ENCODE data around the gene P3R3URF.

The P3R3URF gene

DNA sequence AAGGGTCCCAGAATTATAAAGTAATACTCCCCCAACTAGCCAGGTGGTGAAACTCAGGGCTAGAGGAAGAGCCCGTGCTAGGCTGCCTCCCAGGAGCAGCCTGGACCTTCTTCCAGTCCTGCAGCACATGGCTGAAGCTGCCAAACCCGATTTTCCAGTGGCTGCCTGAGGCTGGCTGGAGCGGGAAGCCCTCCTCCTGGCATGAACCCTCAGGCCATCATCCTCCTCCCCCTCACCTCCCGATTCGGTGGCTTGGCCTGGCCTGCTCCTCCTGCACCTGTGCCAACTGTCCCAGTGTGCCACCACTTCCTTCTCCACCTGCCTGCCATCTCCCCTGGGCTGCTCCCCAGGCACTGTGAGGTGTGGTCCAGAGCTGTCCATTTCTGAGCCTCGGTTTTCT lies 4.4 kb downstream of the P3R3URF start:
- no peak for DNase-seq

DNA sequence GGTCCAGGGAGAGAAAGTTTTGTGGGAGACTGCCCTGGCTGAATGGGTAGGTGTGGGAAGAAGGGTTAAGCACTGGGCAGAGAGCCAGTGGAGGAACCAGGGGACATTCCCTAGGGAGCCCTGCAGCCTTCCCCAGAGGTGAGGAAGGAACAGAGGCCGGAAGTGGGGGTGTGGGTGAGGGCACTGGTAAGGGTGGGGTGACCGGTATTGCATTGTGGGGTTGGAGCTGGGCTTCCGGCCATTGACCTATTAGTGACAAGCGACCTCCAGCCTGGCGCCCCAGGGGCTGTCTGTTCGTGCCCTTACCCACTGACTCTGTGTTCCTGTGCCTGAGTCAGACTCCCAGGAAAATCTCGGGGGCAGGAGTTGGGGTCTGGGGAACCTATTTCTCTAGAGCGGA lies 4.9 kb downstream of the P3R3URF start:
- DNase-seq = no peak

DNA sequence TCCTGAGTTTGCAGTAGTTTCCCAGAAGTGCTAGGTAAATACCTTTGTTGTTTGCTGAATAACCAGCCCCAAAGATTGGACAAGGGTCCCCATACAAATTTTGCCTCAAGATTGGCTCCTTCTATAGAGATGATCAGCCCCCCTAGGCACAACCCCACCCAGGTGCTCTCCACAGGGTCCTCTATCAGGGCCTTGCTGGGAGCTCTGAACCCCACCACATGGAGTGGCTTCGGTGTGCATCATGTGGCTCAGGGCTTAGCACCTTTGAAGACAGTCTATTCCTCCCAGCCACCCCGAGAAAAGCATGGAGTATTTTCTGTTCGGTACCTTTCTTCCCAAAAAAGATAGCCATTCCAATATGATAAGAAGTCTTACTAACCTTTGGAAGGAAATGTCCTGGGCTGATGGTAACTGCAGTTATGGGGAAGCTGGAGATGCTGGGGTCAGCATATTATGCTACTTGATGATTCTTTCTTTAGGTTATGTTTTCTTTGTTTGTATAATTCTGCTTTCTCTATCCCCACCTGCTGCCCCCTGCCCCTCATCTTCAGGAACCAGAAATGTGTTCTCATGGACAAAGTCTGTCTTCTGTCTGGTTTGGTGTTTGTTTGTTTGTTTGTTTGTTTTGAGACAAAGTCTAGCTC lies 6.4 kb downstream of the P3R3URF start:
- no peak for DNase-seq

DNA sequence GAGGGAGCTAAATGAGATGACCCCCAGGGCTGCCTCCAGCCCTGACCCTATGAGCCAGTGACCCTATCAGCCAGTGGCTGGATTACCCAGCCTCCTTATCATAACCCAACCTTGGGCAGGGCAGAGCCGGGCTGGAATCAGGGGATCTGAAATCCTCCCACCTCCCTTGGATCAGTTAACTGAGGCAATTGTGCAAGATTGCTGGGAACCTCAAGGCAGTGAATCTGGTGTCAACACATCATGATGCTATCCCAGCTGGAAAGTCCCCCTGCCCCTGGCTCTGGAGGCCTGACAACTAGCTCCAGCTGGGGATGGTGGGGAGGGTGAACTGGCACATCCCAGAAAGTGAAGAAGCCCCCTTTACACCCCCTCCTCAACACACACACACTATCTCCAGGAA lies 7.8 kb downstream of the P3R3URF start:
- no peak for DNase-seq

DNA sequence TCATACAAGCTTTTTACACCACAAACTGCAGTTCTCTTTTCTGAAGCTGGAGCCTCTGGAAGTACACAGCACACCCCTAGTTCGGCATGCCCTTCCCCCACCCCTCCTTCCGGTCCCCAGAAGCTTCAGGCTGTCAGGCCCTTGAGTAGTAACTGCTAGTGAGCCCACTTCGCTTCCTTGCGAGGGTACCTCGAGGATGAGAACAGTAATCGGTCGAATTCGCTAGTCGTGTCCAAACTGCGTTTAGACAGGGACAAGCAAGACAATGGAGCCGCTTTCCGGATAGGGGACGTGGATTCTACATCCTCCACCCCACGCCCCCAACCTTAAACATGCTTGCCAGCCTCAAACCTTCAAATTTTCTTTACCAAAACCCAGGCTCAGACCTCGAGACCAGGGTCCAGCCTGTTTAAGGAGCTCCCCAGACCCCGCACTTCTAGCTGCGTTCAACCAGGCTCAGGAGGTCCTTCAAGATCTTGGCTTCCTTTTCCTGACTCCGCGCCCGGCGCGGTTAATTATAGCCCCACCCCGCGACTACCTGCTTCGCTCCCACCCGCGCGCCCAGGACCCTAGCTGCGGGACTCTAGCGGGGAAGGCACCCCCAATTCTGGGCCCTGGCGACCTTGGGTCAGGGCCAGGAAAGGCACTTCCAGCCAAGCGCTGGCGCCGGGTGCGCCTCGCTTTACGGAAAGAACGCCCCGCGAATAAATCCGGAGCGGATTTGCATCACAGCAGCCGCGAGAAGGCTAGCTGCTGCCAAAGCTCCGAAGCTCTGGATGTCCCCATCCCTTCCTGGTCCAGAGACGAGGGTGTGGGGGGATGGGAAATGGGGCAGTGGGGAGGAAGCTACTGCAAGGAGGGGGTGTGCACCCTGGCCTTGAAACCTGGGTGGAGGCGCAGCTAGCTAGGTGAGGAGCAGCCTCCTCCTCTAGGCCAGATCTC lies 9.5 kb downstream of the P3R3URF start:
- no peak for DNase-seq

DNA sequence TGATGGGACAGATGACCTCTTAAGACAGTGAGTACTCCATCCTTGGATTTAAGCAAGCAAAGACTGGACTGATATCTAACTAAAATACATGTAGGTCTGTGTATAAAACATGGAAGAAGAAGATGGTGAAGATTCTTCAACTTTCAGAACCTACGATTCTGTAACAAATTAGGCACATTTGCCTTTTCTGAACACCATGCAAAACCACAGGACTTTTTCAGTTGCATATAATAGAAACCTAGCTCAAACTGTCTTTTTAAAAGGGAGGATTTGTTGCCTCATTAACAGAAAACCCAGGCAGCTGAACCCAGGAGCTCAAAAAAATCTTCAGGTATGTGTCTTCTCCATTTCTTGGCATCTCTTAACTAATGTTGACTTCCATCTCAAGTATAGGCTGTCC lies 16.1 kb downstream of the P3R3URF start:
- DNase-seq = no peak

DNA sequence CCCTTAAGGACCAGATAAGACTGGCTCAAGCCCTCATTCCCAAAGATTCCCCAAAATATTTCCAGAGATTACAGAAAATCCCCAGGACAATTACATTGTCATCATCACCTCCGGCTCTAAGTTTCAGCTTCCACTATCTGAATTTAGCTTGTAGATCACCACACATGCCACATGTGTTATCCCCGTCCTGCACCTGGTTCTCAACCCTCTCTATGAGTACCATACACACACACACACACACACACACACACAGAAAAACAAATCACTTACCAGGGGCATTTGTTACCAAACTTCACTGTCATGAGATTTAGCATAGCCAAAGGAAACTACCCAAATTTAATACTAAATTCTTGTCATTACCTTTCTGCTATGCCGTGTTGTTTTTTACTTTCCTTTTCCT lies 16.8 kb downstream of the P3R3URF start:
- DNase-seq = no peak

DNA sequence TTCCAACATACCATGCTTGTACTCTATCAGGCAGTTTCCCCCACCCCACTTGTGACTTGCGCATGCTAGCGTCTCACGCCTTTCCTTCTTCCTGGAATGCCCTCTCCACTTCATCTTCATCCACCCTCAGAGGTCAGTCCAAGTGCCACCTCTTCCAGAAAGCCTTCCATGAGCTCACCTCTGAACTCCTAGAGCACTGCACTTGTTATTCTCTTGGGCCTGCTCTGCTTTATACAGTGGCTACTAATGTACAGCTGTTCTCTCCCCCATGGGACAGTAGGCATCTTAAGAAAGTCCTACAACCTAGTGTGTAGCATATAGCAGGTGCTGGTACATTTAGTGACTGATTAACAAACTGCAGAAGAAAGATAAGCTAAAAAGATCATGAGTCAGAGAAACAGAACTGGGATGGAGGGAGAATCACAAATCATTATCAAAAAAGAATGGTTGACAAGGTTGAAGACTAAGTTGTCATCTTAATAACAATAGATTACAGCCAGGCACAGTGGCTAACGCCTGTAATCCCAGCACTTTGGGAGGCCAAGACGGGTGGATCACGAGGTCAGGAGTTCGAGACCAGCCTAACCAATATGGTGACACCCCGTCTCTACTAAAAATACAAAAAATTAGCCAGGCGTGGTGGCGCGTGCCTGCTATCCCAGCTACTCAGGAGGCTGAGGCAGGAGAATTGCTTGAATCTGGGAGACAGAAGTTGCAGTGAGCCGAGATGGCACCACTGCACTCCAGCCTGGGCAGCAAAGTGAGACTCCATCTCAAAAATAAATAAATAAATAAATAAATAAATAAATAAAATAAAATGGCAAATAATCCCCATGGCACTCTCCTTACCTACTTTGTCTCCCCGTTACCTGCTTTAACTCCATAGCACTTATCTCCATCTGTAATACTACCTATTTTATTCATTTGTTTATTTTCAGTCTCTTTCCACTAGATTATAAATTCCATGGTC lies 17.7 kb downstream of the P3R3URF start:
- no peak for DNase-seq

DNA sequence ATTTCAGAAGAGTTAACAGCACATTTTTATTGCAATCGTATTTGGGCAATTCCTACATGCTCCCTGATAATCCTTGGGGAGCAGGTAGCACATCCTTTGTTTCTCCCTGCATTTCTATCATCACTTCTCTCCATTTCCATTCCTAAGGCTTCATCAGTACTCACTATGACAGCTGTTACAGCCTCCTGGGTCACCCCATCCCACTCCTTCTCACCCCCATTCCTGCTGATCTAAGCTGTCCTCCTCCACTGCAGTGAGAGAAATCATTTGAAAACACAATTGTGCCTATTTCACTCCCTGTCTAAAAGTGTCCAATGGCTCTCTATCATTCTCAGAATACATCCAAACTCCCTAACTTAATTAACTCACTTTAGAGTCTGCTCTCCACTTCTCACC lies 18.4 kb downstream of the P3R3URF start:
- DNase-seq = no peak

DNA sequence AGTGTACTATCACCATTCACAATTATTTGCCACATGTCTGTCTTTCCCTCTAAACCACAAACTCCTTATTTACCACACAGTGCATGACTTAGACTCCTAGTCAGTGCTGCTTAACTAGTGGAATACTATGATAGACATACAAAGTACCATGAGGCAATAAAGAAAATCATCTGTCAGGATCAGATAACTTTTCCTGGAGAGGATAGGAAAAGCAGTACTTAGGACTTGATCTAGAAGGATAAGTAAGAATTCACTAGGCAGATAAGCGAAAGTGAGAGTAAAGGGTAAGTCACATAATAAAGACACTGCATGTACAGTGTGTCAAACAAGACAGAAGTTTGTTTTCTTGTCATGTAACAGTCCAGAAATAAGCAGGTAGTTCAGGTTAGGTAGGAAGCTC lies 22.6 kb downstream of the P3R3URF start:
- DNase-seq = no peak

DNA sequence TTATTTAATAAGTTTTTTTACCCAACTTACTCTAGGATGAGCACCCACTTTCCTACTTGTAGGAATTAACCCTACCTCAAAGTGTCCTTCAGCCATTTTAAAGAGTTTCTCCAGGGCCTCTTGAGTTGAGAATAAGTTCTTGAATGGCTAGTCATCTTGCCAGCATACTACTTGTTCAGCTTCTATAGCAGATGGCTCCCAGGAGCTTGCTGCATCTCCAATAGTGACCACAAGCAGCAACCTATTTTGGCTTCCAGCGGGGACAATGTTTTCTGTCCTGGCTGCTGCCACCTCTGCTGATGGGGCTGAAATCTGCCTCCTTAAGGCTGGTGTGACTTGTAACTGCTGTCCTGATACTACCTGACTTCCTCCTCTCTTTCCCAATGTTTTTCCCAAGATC lies 23.1 kb downstream of the P3R3URF start:
- DNase-seq = no peak

DNA sequence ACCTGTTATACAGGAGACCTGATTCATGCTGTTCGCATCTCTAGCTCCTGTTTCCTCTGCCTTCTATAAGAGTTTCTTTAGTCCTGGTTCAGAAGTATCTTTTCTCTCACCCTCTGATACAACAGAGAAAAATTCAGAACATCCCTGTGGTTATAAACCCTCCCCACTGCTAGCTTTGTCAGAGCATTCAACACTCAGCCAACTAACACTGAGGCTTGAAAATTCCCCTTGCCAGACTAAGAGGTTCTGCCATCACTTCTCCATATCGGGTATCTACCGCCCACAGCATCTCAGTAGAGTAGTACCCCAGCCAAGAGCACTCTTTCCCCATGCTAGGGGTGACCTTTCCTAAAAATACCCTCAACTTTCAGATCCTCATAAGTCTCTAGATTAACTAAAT lies 24.3 kb downstream of the P3R3URF start:
- DNase-seq = no peak

DNA sequence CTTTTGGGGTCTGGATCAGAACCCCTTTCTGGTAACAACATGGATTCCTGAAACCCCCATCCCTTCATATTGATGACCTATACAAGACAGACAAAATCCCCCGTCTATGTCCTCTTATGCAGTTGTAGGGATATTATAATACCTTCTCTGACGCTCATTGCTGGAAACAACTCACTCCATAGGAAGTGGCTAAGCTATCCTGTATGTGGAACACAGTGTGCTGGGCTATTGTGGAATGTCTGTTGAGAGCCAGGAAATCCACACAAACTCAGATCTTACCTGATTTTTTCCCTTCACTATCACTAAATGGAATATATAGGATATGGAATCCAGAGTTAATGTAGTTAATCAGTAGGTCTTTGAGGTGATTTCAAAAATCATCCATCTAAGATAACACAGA lies 26.2 kb downstream of the P3R3URF start:
- DNase-seq = no peak

DNA sequence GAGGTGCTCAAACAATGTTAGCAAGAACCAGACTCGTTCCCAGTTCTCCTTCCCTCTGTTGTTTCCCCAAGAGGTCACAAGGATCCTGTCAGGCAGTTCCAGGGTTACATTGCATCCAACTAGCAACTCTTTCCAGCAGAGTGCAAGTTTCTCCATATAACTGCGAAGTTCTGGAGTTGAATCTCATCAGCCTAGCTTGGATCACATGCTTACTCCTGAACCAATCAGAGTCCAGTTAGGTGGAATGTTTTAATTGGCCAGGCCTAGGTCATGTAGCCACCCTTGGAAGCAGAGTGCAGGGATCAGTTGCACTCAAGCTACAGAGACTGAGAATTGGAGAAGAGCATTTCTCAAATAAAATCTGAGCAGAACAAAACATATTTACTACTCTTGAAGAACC lies 28.0 kb downstream of the P3R3URF start:
- DNase-seq = no peak

DNA sequence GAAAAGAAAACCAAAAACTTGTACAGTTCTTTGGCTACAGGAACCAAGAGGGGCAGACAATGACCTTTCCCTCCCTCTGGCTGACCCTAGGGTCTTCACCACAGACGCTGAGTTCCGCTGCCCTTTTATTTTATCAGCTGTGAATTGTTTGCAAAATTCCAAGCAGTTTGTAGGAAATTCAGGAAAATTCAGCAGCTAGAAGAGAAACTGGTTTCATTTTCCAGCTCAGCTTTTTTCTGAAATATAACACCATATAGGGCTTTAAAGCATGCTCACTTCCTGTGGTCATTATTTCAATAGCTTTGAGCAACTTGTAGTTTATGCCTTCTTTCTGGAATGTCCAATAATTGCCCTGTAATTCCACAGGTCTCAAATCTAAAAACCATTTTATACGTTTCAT lies 38.4 kb downstream of the P3R3URF start:
- no peak for DNase-seq

DNA sequence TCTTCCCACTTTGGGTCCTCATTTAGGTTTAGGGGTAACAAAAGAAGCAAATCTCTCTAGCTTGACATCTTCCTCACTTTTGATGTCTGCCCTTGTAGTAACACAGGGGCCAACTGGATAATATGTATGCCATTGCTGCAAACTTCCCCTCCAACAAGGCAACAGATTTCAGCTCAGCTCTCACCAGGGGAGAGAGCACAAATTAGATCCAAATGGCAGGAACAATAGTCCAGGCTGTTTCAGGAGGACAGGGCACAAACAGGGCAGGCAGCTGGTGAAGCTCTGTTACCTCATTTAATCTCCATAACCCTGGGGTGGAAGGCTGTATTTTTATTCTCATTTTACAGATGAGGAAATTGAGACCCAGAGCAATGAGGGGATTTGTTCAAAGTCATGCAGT lies 39.6 kb downstream of the P3R3URF start:
- no peak for DNase-seq

DNA sequence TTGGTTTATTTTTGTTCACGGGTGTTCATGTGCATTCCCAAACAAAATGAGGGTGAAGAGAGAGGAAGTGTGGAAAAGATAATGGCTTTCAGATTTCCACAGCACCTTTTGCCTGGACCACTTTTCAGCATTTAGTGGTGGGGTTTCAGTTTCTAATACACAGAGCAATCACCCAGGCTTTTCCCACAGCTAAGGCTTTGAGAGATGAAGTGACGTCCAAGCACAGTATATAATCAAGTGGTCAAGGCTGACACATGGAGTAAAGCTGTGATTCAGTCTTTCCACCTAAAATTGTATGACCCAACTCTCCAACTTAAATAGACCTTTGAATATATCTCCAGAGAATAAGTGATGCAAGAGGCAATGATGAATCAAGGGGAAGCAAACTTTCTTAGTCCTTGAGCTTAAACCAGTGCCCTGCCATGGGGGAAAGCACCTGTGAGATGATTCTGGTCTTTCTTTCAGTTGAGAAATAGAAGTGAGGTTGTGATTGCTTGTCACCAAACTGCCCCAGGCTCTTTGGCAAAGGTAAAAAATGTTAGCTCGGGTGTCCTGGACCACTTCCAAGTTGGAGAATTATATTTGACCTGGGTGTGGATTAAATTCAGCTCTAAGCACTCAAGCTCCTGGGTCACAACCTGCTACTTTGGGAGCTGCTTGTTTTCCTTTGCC lies 41.5 kb downstream of the P3R3URF start:
- no peak for DNase-seq

DNA sequence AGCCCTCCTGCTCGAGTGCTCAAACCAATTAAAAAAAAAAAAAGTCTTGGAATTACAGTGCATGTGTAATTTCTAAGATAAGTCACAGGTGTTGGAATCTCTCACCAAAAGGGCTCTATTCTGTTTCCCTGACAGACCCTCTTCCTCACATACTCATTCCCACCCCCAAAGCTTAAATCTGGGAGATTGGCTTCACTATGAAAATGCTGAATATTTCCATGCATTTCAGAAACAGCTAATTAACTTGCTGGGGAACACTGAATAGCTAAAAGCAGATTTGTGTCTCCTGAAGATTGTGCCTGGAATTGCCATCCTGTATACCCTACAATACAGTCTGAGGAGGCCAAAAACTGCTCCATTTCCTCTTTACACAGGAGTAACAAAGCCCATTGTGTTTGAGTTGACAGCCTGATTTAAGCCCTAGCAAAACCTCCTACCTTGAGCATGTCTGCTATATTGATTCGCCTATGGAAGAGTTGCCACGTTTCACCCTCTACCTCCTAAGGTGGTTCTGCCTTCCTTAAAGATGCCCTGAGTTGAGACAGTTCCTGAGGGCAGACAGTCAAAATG lies 42.4 kb downstream of the P3R3URF start:
- DNase-seq = no peak

DNA sequence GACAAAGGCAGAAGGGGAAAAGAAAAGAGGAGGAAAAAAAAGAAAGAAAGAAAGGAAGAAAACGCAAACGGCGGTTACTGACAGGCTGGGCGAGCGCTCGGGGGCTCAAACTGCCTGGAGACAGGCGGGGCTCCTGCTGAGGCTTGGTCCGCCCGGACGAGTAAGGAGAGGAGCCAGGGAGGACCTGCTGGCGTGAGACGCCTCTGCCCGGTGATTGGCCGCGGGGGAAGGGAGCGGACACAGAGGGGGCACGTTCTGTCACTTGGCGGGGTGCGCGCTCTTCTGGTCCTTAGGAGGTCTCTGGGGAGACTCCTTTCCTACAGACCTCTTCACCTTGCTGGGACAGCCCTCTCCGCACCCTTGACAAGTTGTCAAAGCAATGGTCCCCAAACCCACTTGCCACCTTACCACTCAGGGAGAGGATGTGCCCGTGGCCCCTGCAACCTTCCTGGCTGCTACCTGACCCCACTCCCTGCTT lies 43.1 kb downstream of the P3R3URF start:
- no peak for DNase-seq

DNA sequence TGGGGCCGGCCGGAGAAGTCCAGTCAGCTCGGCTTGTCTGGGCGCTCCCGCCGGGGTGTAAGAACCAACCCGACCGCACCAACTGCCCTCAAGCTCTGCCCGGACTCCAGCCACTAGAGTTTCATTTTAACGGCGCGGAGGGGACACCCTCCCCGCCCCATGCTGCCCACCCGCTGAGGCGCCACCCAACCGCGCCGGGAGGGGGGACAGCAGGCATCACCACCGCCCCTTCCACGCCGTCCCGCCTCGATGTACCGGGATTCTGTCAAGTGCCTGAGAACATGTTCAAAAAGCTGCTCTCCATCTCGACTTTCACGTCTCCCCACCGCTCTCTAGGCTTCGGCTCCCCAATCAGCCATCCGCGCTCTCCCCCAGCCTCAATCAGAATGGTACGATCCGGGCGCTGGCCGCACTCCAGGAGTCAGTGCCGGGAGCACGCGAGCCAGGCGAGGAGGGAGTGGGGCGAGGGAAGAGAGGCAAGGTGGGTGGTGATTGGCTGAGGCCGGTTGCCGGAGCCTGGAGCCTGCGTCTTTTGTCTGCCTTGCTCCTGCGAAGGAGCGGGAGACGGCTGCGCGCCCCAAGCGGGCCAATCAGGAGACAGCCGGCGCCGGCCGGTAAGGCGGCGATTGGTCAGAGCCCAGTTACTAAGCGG lies 43.6 kb downstream of the P3R3URF start, which contains the start of gene PIK3R3:
Gene PIK3R3, minus strand, starts transcription at position 101 of the 652 bp plus-strand sequence. CDS start 677 bp downstream, outside the sequence.
- DNase-seq = peak; percentile 89

DNA sequence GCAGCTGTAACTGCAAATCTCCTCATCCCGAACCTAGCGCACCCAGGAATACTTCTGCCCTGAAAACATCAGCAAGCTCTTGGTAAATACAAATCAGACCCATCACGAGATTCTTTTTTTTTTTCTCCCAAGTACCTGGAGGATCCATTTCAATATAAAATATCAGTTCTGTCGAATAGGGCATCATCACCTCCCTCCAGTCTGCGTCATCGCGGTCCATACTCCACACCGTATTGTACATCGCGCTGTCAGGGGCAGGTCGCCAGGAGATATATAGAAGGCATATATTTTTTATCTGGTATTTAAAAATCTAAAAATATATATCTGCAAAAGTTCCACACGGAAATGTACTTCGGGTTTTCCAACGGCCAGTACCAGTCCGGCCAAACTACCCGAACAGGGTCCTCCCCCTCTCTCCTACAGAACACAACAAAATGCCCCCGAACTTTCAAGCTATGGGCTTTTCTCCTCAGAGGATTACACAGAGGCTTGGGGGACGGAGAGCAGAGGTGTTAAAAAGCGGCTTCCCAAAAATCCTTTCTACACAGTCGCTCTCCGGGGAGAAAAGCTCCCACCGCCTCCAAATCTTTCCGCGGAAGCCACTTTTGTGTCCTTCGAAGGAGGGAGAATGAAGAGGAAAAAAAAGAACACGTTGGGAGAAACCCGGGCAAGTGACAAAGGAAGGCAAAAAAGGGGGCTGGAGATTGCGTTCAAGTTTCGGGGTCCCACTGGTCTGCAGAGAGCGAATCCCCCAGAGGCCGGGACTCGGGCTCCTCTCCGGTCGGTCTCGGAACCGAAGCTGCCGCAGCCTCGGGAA lies 44.4 kb downstream of the P3R3URF start:
- no peak for DNase-seq
